H9 (cell line): ENCODE results near the gene IGLON5. TPM values are rescaled to one million over a fixed set of nuclear protein-coding genes. Genes with fewer than 3 reads are reported as not detected.

Source experiments
- DNase-seq: peaks from one replicate; pipeline ENCODE4 v3.0.0-alpha.2; 2017
- H2AFZ ChIP-seq: one replicate; pipeline ENCODE4 v1.6.1; 2013; ENCODE audit warnings: mild to moderate bottlenecking, low read length, control low read depth, moderate library complexity
- H2AK5ac ChIP-seq: 2 replicates; pipeline ENCODE4 v1.6.1; 2013; ENCODE audit warnings: low read length, control low read depth, mixed read lengths; ENCODE audit not compliant: insufficient read length
- H2BK120ac ChIP-seq: one replicate; pipeline ENCODE4 v1.6.1; 2013; ENCODE audit warnings: low read depth, mild to moderate bottlenecking, low read length, control low read depth, inconsistent platforms; ENCODE audit not compliant: poor library complexity, severe bottlenecking
- H2BK12ac ChIP-seq: 2 replicates; pipeline ENCODE4 v1.6.1; 2013; ENCODE audit warnings: low read length, control low read depth, mixed read lengths, low read depth; ENCODE audit not compliant: insufficient read length
- H2BK15ac ChIP-seq: 2 replicates; pipeline ENCODE4 v1.6.1; 2013; ENCODE audit warnings: low read depth, low read length, control low read depth
- H2BK20ac ChIP-seq: one replicate; pipeline ENCODE4 v1.6.1; 2013; ENCODE audit warnings: low read depth, mild to moderate bottlenecking, low read length, control low read depth, inconsistent platforms; ENCODE audit not compliant: poor library complexity, severe bottlenecking
- H2BK5ac ChIP-seq: 2 replicates; pipeline ENCODE4 v1.6.1; 2013; ENCODE audit warnings: low read length, control low read depth, mixed read lengths; ENCODE audit not compliant: insufficient read length
- H3K14ac ChIP-seq: 2 replicates; pipeline ENCODE4 v1.6.1; 2013; ENCODE audit warnings: low read length, control low read depth; ENCODE audit not compliant: insufficient read depth
- H3K18ac ChIP-seq: 2 replicates; pipeline ENCODE4 v1.6.1; 2013; ENCODE audit warnings: low read depth, mild to moderate bottlenecking, mixed read lengths, low read length, control low read depth; ENCODE audit not compliant: insufficient read length
- H3K23ac ChIP-seq: 2 replicates; pipeline ENCODE4 v1.6.1; 2013; ENCODE audit warnings: low read length, control low read depth, mixed read lengths, low read depth; ENCODE audit not compliant: insufficient read length
- H3K23me2 ChIP-seq: 2 replicates; pipeline ENCODE4 v1.6.1; 2013; ENCODE audit warnings: low read depth, mild to moderate bottlenecking, mixed read lengths, low read length, control low read depth; ENCODE audit not compliant: insufficient read length, poor library complexity, severe bottlenecking
- H3K27ac ChIP-seq: 2 replicates; pipeline ENCODE4 v1.5.1; 2013; ENCODE audit warnings: low read length, control low read depth, mixed read lengths, low read depth; ENCODE audit not compliant: insufficient read length
- H3K27me3 ChIP-seq: 2 replicates; pipeline ENCODE4 v1.6.1; 2013; ENCODE audit warnings: low read length, control low read depth, inconsistent platforms; ENCODE audit not compliant: insufficient read depth
- H3K4ac ChIP-seq: 2 replicates; pipeline ENCODE4 v1.6.1; 2013; ENCODE audit warnings: low read depth, mild to moderate bottlenecking, control low read depth, inconsistent platforms, low read length, moderate library complexity
- H3K4me1 ChIP-seq: 2 replicates; pipeline ENCODE4 v1.6.1; 2013; ENCODE audit warnings: low read length, control low read depth, inconsistent platforms; ENCODE audit not compliant: insufficient read depth
- H3K4me2 ChIP-seq: 2 replicates; pipeline ENCODE4 v1.6.1; 2013; ENCODE audit warnings: low read length, control low read depth, mixed read lengths; ENCODE audit not compliant: insufficient read length, insufficient read depth
- H3K56ac ChIP-seq: 2 replicates; pipeline ENCODE4 v1.6.1; 2013; ENCODE audit warnings: low read depth, mild to moderate bottlenecking, mixed read lengths, low read length, control low read depth; ENCODE audit not compliant: insufficient read length
- H3K79me1 ChIP-seq: 2 replicates; pipeline ENCODE4 v1.6.1; 2013; ENCODE audit warnings: low read depth, mild to moderate bottlenecking, moderate library complexity, low read length, control low read depth, inconsistent platforms; ENCODE audit not compliant: insufficient read depth, poor library complexity, severe bottlenecking
- H3K79me2 ChIP-seq: 2 replicates; pipeline ENCODE4 v1.6.1; 2013; ENCODE audit warnings: low read length, control low read depth, inconsistent platforms; ENCODE audit not compliant: insufficient read depth
- H3K9ac ChIP-seq: 2 replicates; pipeline ENCODE4 v1.6.1; 2013; ENCODE audit warnings: low read length, control low read depth, mixed read lengths; ENCODE audit not compliant: insufficient read length; ENCODE audit errors: extremely low read depth
- H3K9me3 ChIP-seq: one replicate; pipeline ENCODE4 v1.6.1; 2013; ENCODE audit warnings: low read depth, low read length, inconsistent platforms; ENCODE audit not compliant: control insufficient read depth
- H3T11ph ChIP-seq: one replicate; pipeline ENCODE4 v1.6.1; 2013; ENCODE audit warnings: mild to moderate bottlenecking, low read length, control low read depth, inconsistent platforms
- H4K20me1 ChIP-seq: one replicate; pipeline ENCODE4 v1.6.1; 2013; ENCODE audit not compliant: control insufficient read depth, insufficient read length, insufficient read depth
- H4K5ac ChIP-seq: 2 replicates; pipeline ENCODE4 v1.6.1; 2013; ENCODE audit warnings: low read depth, mild to moderate bottlenecking, mixed read lengths, low read length, control low read depth; ENCODE audit not compliant: insufficient read length
- H4K8ac ChIP-seq: replicated peaks from 2 replicates; pipeline ENCODE4 v1.6.1; 2013; ENCODE audit warnings: low read length, control low read depth, mixed read lengths, low read depth; ENCODE audit not compliant: insufficient read length
- H4K91ac ChIP-seq: 2 replicates; pipeline ENCODE4 v1.6.1; 2013; ENCODE audit warnings: low read depth, mild to moderate bottlenecking, moderate library complexity, mixed read lengths, low read length, control low read depth; ENCODE audit not compliant: insufficient read length
- H3K27ac Mint-ChIP-seq, 3 experiments: 2 replicates in 2 of 3; 3 replicates in 1 of 3; pipeline ENCODE4 v1.8.0; 2020 to 2021; ENCODE audit warnings: mixed read lengths in 3 of 3, mild to moderate bottlenecking in 1 of 3, moderate library complexity in 1 of 3
- H3K27me3 Mint-ChIP-seq: 2 replicates; pipeline ENCODE4 v1.8.0; 2021; ENCODE audit warnings: low read depth, mild to moderate bottlenecking, moderate library complexity, mixed read lengths
- H3K36me3 Mint-ChIP-seq, 3 experiments: 2 replicates in 2 of 3; 3 replicates in 1 of 3; pipeline ENCODE4 v1.8.0; 2020 to 2021; ENCODE audit warnings: low read depth in 3 of 3, mixed read lengths in 3 of 3; ENCODE audit not compliant: insufficient read depth in 1 of 3
- H3K4me1 Mint-ChIP-seq, 2 experiments: 2 replicates each; pipeline ENCODE4 v1.8.0; 2020; ENCODE audit warnings: mixed read lengths in 2 of 2
- H3K4me3 Mint-ChIP-seq, 2 experiments: 2 replicates in 1 of 2; 3 replicates in 1 of 2; pipeline ENCODE4 v1.8.0; 2020 to 2021; ENCODE audit warnings: mild to moderate bottlenecking in 2 of 2, mixed read lengths in 2 of 2, moderate library complexity in 1 of 2
- H3K9me3 Mint-ChIP-seq, 2 experiments: 2 replicates in 1 of 2; 3 replicates in 1 of 2; pipeline ENCODE4 v1.8.0; 2020; ENCODE audit warnings: mild to moderate bottlenecking in 2 of 2, mixed read lengths in 2 of 2, moderate library complexity in 1 of 2
- CTCF ChIP-seq: fragments of 200-600 bp; sonication (generic); conservative IDR thresholded peaks from 3 replicates; pipeline ENCODE4 v1.8.0; 2021; ENCODE audit warnings: antibody characterized with exemption, mild to moderate bottlenecking
- WGBS: extraction: QIAGEN DNeasy Blood & Tissue Kit; methylation state at CpG from one replicate; pipeline ENCODE4 v1.1.7; 2013; ENCODE audit warnings: missing lambda C conversion rate, low lambda C conversion rate, mixed read lengths; ENCODE audit not compliant: insufficient read length; ENCODE audit errors: extremely low coverage; 5-methylcytosine and 5-hydroxymethylcytosine counted together
- total RNA-seq: library from RNA; stranded (reverse); gene quantifications from 2 replicates; pipeline ENCODE4 v1.2.1, GENCODE V29; 2021

The IGLON5 gene
- total RNA-seq, 1 experiment from 2014 or later: 41.4 TPM

- no peak overlapping the region for H4K8ac ChIP-seq
- no peaks in the 10 kb centered on the region for H3K79me2 ChIP-seq
- no peak overlapping the region for H3K27ac ChIP-seq
- H4K91ac ChIP-seq: no peak overlapping the region
- no peak overlapping the region for H3K4me3 Mint-ChIP-seq
- no peak overlapping the region for H4K5ac ChIP-seq
- H2BK5ac ChIP-seq: no peak overlapping the region
- TF ChIP-seq CTCF: no peak
- no peak overlapping the region for H3K27ac Mint-ChIP-seq
- H3T11ph ChIP-seq: no peak overlapping the region
- H3K4me1 ChIP-seq: no peaks in the 10 kb centered on the region
- no peak overlapping the region for H3K4me2 ChIP-seq
- WGBS: no CpG with 5 or more reads among the region's 16 CpGs
- no peak for DNase-seq
- H2BK20ac ChIP-seq: no peak overlapping the region
- peaks cover 4 to 22% (median 7%) of the 10 kb centered on the region in 3 experiments; a peak in 6 of 7 replicates for H3K36me3 Mint-ChIP-seq
- H2BK12ac ChIP-seq: no peak overlapping the region
- no peak overlapping the region for H3K23ac ChIP-seq
- H3K56ac ChIP-seq: no peak overlapping the region
- no peak overlapping the region for H2BK15ac ChIP-seq
- no peaks in the 10 kb centered on the region for H3K9me3 ChIP-seq
- no peaks in the 10 kb centered on the region for H3K27me3 Mint-ChIP-seq
- H3K18ac ChIP-seq: no peak overlapping the region
- no peaks in the 10 kb centered on the region for H3K79me1 ChIP-seq
- H2AFZ ChIP-seq: no peak overlapping the region
- H3K9ac ChIP-seq: no peak overlapping the region
- no peak overlapping the region for H3K4ac ChIP-seq
- H3K9me3 Mint-ChIP-seq: no peaks in the 10 kb centered on the region
- no peaks in the 10 kb centered on the region for H3K23me2 ChIP-seq
- no peaks in the 10 kb centered on the region for H3K27me3 ChIP-seq
- no peak overlapping the region for H2AK5ac ChIP-seq
- no peak overlapping the region for H2BK120ac ChIP-seq
- H3K4me1 Mint-ChIP-seq: peaks cover 13 to 18% of the 10 kb centered on the region in 2 experiments
- H4K20me1 ChIP-seq: no peaks in the 10 kb centered on the region
- no peak overlapping the region for H3K14ac ChIP-seq
These were observed 41.4 kb downstream of the IGLON5 start for GRCh38 chr19:51352783-51353360.
